Stimulated activated CD8-positive, alpha-beta memory T cell treated with anti-CD3 and anti-CD28 coated beads, Interleukin-15, amount 100 ng/mL, for 4 hours (primary cell): ENCODE measurements around the gene CRYM.
"Not testable (repeated sequence)": the region's sequence is repeated elsewhere in the genome, so short reads cannot be mapped to it uniquely, and the experiment has no call there.

Experiments
- DNase-seq, 2 donors: peaks; one replicate each; pipeline ENCODE4 v3.0.0-alpha.2; 2020; ENCODE audit warnings: low read depth in 2 of 2

The CRYM gene

GRCh38 chr16:21279501-21279900, 1.4 kb upstream of the CRYM start:
- DNase-seq: no peak

- no peak for DNase-seq
Observed at GRCh38 chr16:21277045-21277926, 804 bp downstream of the CRYM start.

GRCh38 chr16:21276090-21276489, 2.0 kb downstream of the CRYM start:
- no peak for DNase-seq

DNA sequence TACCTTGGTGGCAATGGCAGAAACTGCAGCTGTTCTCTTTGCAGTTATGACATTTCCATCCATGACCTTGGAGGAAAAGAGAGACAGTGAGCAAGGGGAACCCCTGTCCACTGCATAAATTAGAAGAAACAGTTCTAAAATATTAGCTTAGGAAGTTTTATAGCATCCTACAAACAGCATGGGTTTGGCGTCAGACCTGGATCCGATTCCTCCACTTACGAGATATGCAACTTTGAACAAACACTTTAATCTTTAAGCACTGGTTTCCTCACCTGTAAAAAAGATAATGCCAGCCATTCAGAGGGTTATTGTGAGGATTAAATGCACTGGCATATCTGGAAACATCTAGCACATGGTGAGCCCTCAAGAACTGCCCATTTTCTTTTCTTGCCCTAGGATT, 2.6 kb downstream of the CRYM start:
- DNase-seq: no peak

GRCh38 chr16:21274172-21274726, 3.8 kb downstream of the CRYM start:
- no peak for DNase-seq

DNA sequence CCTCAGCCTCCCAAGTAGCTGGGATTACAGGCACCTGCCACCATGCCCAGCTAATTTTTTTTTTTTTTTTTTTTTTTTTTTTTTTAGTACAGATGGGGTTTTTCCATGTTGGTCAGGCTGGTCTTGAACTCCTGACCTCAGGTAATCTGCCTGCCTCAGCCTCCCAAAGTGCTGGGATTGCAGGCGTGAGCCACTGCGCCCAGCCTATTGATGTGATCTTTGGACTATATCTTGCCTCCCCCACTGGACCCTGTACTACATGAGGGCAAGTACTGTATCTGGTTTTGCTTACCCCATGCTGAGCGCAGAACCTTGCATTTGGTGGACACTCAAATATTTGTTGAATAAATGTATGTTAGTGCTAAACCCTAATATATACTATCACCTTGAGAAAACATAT, 5.3 kb downstream of the CRYM start:
- DNase-seq: not testable (repeated sequence)

- no peak for DNase-seq
Observed at GRCh38 chr16:21272253-21272652, 5.8 kb downstream of the CRYM start.

DNA sequence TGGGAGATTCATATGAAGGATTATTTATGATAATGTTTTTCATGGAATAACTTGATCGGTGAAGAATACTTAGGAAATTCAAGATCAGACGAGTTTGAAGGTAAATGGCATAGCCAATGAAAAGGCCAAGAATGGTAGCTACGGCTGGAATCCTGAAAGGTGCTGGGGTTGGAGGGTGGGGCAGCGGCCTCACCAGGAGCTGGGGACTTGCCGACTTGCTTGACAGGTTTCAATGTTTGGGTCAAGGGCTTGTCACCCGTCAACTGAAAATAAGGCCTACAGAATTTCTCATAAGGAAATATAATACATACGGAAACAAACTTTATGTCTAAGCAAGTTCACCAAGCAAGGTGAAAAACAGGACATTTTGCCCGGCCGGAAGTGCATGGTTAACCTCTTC, 9.9 kb downstream of the CRYM start:
- DNase-seq: no peak

DNA sequence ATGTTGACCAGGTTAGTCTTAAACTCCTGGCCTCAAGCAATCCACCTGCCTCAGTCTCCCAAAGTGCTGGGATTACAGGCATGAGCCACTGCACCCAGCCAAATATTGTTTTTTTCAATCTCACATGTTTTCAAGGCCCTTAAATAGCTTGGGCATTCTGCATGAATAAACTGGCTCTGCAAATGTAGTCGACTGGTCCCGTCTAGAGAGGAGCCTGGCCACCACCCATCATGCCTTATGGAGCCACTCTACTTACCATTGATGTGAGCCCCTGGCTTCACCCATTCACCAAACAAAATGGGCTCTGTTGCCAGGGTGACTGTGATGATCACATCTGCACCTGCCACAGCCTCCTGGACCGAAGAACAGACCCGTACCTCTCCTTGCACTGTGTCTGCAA, 10.8 kb downstream of the CRYM start:
- no peak for DNase-seq

DNA sequence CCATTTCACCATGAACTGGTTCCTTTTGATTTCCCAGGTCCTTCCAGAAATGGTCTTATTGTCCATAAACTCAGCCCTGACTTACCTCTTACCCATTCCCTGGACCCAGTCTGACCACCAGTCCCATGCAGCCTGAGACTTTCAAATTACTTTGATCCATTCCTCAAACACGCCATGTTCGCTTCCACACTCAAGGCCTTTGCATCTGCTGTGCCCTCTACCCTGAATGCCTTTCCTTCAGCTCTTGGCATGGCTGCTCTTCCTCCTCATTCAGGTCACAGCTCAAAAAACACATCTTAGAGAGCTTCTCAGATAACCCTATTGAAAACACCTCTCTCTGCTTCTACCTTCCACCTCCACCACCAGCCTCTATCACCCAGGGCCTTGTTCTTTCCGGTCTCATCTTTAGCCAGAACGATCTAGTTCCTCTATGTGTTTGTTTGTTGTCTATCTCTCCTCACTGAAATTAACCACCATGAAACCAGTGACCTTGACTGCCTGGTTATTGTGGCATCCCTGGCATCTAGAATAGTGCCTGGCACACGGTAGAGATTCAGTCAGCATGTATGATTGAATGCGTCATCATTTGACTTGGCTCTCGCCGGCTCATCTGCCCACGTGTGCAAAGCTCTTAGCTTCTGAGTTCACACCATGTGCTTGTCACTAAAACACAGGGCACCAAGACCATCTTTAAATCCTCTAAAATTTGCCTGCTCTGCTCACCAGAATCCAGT, 12.8 kb downstream of the CRYM start:
- no peak for DNase-seq

GRCh38 chr16:21264571-21265036, 13.5 kb downstream of the CRYM start:
- no peak for DNase-seq

- no peak for DNase-seq
Observed at GRCh38 chr16:21263640-21264570, 14.2 kb downstream of the CRYM start.

- no peak for DNase-seq
Observed at GRCh38 chr16:21262779-21263639, 15.1 kb downstream of the CRYM start.

GRCh38 chr16:21260870-21261791, 17.0 kb downstream of the CRYM start:
- no peak for DNase-seq

GRCh38 chr16:21257284-21257683, 20.8 kb downstream of the CRYM start:
- DNase-seq: no peak

DNA sequence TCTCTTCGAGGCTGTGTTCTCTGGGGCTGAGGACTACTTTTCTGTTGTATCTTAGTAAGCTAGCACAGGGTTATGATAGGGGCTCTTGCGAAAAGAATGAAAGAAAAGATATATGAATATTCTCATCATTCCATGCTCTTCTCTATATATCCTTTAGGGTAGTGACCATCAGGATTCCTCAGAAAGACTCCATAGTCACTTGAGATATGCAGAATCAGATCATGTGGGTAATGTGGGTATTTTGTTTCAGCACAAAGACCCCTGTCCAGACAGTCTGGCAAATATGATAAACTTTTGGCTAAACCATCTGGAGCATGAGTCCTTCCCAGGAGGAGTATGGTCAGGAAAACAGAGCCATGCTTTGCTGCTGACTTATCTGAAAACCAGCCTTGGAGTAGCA, 21.5 kb downstream of the CRYM start:
- DNase-seq: no peak

- DNase-seq: no peak
Observed at GRCh38 chr16:21253470-21253869, 24.6 kb downstream of the CRYM start.

DNA sequence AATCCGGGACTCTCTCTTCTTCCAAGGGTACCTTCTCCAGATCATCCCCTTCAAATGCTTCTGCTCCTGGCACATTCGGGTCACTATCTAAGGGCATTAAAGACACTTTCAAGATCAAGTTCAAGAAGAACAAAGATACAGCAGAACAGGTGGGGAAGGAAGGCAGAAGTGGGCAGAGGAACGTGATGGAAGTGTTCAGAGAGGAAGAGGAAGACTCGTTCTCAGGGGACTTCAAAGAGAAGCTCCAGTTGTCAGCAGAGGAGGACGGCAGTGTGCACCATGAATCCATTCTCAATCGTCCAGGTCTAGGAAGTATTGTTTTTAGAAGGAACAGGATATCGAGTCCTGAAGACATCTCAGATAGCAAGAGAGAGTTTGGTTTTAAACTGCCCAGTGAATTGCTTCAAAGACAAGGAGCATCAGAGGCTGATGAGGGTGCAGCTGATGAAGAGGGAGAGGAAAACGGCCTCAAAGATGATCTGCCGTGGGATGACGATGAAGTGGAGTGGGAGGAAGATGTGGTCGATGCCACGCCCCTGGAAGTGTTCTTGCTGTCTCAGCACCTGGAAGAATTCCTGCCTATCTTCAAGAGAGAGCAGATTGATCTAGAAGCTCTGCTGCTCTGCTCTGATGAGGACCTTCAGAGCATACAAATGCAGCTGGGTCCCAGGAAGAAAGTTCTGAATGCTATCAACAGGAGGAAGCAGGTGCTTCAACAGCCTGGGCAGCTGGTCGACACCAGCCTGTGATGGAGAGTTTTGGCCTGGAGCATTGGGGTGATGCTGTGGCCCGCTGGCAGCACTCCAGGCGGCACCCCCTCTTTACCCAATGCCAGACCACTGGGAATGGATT, 27.8 kb downstream of the CRYM start:
- no peak for DNase-seq

DNA sequence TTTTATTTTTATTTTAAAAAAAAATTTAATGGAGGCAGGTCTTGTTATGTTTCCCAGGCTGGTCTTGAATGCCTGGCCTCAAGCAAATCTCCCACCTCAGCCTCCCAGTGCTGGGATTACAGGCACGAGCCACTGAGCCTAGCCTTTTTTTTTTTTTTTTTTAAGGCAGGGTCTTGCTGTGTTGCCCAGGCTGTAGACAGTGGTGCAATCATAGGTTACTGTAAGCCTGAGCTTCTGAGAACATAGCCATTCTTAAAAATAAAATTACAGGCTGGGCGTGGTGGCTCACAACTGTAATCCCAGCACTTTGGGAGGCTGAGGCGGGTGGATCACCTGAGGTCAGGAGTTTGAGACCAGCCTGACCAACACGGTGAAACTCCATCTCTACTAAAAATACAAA, 29.9 kb downstream of the CRYM start:
- DNase-seq: not testable (repeated sequence)
